ENCODE measurements around the gene RIBC1. TPM values are rescaled to one million over a fixed set of nuclear protein-coding genes. Genes with fewer than 3 reads are reported as not detected.

Gene RIBC1
- total RNA-seq (ENCODE audit: unreplicated experiment), result 0.64 TPM
- long read RNA-seq, partial matches to known transcripts, result 0 of 1 reads
- long read RNA-seq, other reads (novel, unspliced or antisense), result 1 of 1 reads

- H3K4me3 Mint-ChIP-seq (ENCODE audit: unreplicated experiment), result peak within 1 kb of the TSS; percentile 99
- no peaks in the 10 kb centered on the region for H3K36me3 Mint-ChIP-seq (ENCODE audit: unreplicated experiment)
- TF ChIP-seq CTCF (IDR thresholded peaks at IDR 0.05; ENCODE audit: partially characterized antibody, unreplicated experiment), result no peak
- no peak for DNase-seq
- H3K9me3 Mint-ChIP-seq (ENCODE audit: unreplicated experiment), result peaks cover 2% of the 10 kb centered on the region
- peaks cover 5% of the 10 kb centered on the region for H3K4me1 Mint-ChIP-seq (ENCODE audit: low read depth, unreplicated experiment)
- no peaks in the 10 kb centered on the region for H3K27me3 Mint-ChIP-seq (ENCODE audit: unreplicated experiment)
- peak within 1 kb of the TSS; percentile 96 for H3K27ac Mint-ChIP-seq (ENCODE audit: unreplicated experiment)
Observed at GRCh38 chrX:53422861-53423306, at the start of gene RIBC1. Gene RIBC1, plus strand, starts transcription at chrX:53422873. Its CDS starts 3,404 bp downstream, at chrX:53426277.

GRCh38 chrX:53373307-53373706 is 49.4 kb upstream of the RIBC1 start:
- no peak overlapping the region for H3K4me3 Mint-ChIP-seq (ENCODE audit: unreplicated experiment)
- TF ChIP-seq CTCF (IDR thresholded peaks at IDR 0.05; ENCODE audit: partially characterized antibody, unreplicated experiment), result no peak
- peaks cover 2% of the 10 kb centered on the region for H3K27me3 Mint-ChIP-seq (ENCODE audit: unreplicated experiment)
- no peaks in the 10 kb centered on the region for H3K4me1 Mint-ChIP-seq (ENCODE audit: low read depth, unreplicated experiment)
- H3K27ac Mint-ChIP-seq (ENCODE audit: unreplicated experiment), result no peak overlapping the region
- no peak for DNase-seq
- H3K36me3 Mint-ChIP-seq (ENCODE audit: unreplicated experiment), result no peaks in the 10 kb centered on the region
- H3K9me3 Mint-ChIP-seq (ENCODE audit: unreplicated experiment), result peaks cover 2% of the 10 kb centered on the region

GRCh38 chrX:53374222-53374820 is 48.4 kb upstream of the RIBC1 start:
- DNase-seq, result no peak
- no peak for TF ChIP-seq CTCF (IDR thresholded peaks at IDR 0.05; ENCODE audit: partially characterized antibody, unreplicated experiment)
- Mint-ChIP-seq H3K9me3 (ENCODE audit: unreplicated experiment) (peaks cover 2% of the 10 kb centered on the region), H3K27ac (ENCODE audit: unreplicated experiment) (no peak overlapping the region), H3K27me3 (ENCODE audit: unreplicated experiment) (peaks cover 2% of the 10 kb centered on the region), H3K4me3 (ENCODE audit: unreplicated experiment) (no peak overlapping the region), H3K36me3 (ENCODE audit: unreplicated experiment) (no peaks in the 10 kb centered on the region), H3K4me1 (ENCODE audit: low read depth, unreplicated experiment) (no peaks in the 10 kb centered on the region)

- TF ChIP-seq CTCF (IDR thresholded peaks at IDR 0.05; ENCODE audit: partially characterized antibody, unreplicated experiment), result no peak
- H3K4me3 Mint-ChIP-seq (ENCODE audit: unreplicated experiment), result no peak overlapping the region
- H3K4me1 Mint-ChIP-seq (ENCODE audit: low read depth, unreplicated experiment), result no peaks in the 10 kb centered on the region
- no peaks in the 10 kb centered on the region for H3K36me3 Mint-ChIP-seq (ENCODE audit: unreplicated experiment)
- peaks cover 2% of the 10 kb centered on the region for H3K9me3 Mint-ChIP-seq (ENCODE audit: unreplicated experiment)
- H3K27me3 Mint-ChIP-seq (ENCODE audit: unreplicated experiment), result peaks cover 2% of the 10 kb centered on the region
- no peak for DNase-seq
- no peak overlapping the region for H3K27ac Mint-ChIP-seq (ENCODE audit: unreplicated experiment)
Observed at GRCh38 chrX:53374923-53375322, 47.8 kb upstream of the RIBC1 start.

- H3K9me3 Mint-ChIP-seq (ENCODE audit: unreplicated experiment), result peaks cover 5% of the 10 kb centered on the region
- no peak for DNase-seq
- no peak overlapping the region for H3K4me3 Mint-ChIP-seq (ENCODE audit: unreplicated experiment)
- H3K4me1 Mint-ChIP-seq (ENCODE audit: low read depth, unreplicated experiment), result no peaks in the 10 kb centered on the region
- TF ChIP-seq CTCF (IDR thresholded peaks at IDR 0.05; ENCODE audit: partially characterized antibody, unreplicated experiment), result no peak
- no peak overlapping the region for H3K27ac Mint-ChIP-seq (ENCODE audit: unreplicated experiment)
- no peaks in the 10 kb centered on the region for H3K36me3 Mint-ChIP-seq (ENCODE audit: unreplicated experiment)
- H3K27me3 Mint-ChIP-seq (ENCODE audit: unreplicated experiment), result peaks cover 5% of the 10 kb centered on the region
Observed at GRCh38 chrX:53376888-53377287, 45.8 kb upstream of the RIBC1 start.

Measured in glutamatergic neuron (in vitro differentiated cells).